ENCODE results near the gene HBEGF. TPM values are rescaled to one million over a fixed set of nuclear protein-coding genes. Genes with fewer than 3 reads are reported as not detected.

Gene HBEGF
- total RNA-seq, 1 experiment from 2014 or later: 2.4 TPM

DNA sequence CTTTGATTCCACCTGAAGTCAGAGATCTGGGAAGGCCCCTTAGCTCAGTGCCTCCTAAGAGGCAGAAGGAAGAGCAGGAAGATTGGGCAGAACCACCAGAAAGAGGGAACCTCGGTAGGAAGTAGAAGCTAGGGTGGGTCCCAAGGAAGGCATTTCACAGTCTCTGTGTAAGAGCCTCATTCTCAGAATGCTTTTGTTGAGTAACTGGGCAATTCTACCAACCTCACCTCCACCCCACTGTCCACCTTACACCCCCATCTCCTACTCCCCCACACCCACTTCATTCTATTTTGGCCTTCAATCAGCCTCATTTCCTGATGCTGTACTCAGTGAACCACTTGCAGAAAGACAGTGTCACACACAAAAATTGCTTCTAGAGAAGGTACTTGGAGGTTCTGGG is 3.5 kb downstream of the HBEGF start:
- WGBS (ENCODE audit: extremely low coverage, insufficient read length, low lambda C conversion rate): no CpG with 5 or more reads among the region's 1 CpG
- no peaks in the 10 kb centered on the region for H3K9me3 Mint-ChIP-seq
- peaks cover 0 to 4% (median 0%) of the 10 kb centered on the region in 3 experiments; a peak in 2 of 7 replicates for H3K36me3 Mint-ChIP-seq (ENCODE audit: insufficient read depth in 1 of 3, low read depth in 3 of 3)
- Histone ChIP-seq H2AK5ac (ENCODE audit: insufficient read length, low read length) (no peak overlapping the region), H2BK12ac (ENCODE audit: insufficient read length, low read depth, low read length) (no peak overlapping the region), H4K91ac (ENCODE audit: insufficient read length, low read depth, low read length) (no peak overlapping the region), H2BK5ac (ENCODE audit: insufficient read length, low read length) (no peak overlapping the region), H3K23ac (ENCODE audit: insufficient read length, low read depth, low read length) (no peak overlapping the region), H3K56ac (ENCODE audit: insufficient read length, low read depth, low read length) (no peak overlapping the region), H3K27ac (ENCODE audit: insufficient read length, low read depth, low read length) (no peak overlapping the region), H3K18ac (ENCODE audit: insufficient read length, low read depth, low read length) (no peak overlapping the region), H3K9ac (ENCODE audit: extremely low read depth, insufficient read length, low read length) (no peak overlapping the region), H3K79me1 (ENCODE audit: insufficient read depth, low read depth, low read length, poor library complexity, severe bottlenecking) (no peaks in the 10 kb centered on the region), H3K4ac (ENCODE audit: low read depth, low read length) (no peak overlapping the region), H2BK20ac (ENCODE audit: low read depth, low read length, poor library complexity, severe bottlenecking) (no peak overlapping the region), H4K8ac (replicated peaks; ENCODE audit: insufficient read length, low read depth, low read length) (no peak overlapping the region), H3K23me2 (ENCODE audit: insufficient read length, low read depth, low read length, poor library complexity, severe bottlenecking) (peaks cover 11% of the 10 kb centered on the region), H3K79me2 (ENCODE audit: insufficient read depth, low read length) (no peaks in the 10 kb centered on the region), H3K27me3 (ENCODE audit: insufficient read depth, low read length) (peaks cover 3% of the 10 kb centered on the region; the same call in 1 of the 2 replicates), H4K20me1 (ENCODE audit: control insufficient read depth, insufficient read depth, insufficient read length) (no peaks in the 10 kb centered on the region), H2BK15ac (ENCODE audit: low read depth, low read length) (no peak overlapping the region), H4K5ac (ENCODE audit: insufficient read length, low read depth, low read length) (no peak overlapping the region), H3T11ph (ENCODE audit: low read length) (no peak overlapping the region), H3K9me3 (ENCODE audit: control insufficient read depth, low read depth, low read length) (no peaks in the 10 kb centered on the region), H3K4me1 (ENCODE audit: insufficient read depth, low read length) (no peaks in the 10 kb centered on the region; the same call in 1 of the 2 replicates), H3K14ac (ENCODE audit: insufficient read depth, low read length) (no peak overlapping the region), H2BK120ac (ENCODE audit: low read depth, low read length, poor library complexity, severe bottlenecking) (no peak overlapping the region), H3K4me2 (ENCODE audit: insufficient read depth, insufficient read length, low read length) (no peak overlapping the region), H2AFZ (ENCODE audit: low read length) (no peak overlapping the region)
- no peak for TF ChIP-seq CTCF (conservative IDR thresholded peaks at IDR 0.05)
- H3K27me3 Mint-ChIP-seq (ENCODE audit: low read depth): peaks cover 19% of the 10 kb centered on the region
- no peak overlapping the region for H3K4me3 Mint-ChIP-seq
- peaks cover 19 to 23% of the 10 kb centered on the region in 2 experiments for H3K4me1 Mint-ChIP-seq
- H3K27ac Mint-ChIP-seq: peak overlapping the region in 1 of 3 experiments; percentile 60; a peak in 1 of 7 replicates
- DNase-seq: no peak

All from H9 (cell line).